ENCODE results near the gene CBLN4.

CBLN4 gene

GRCh38 chr20:56005389-56005715, at the start of gene CBLN4:
CBLN4 (minus strand) TSS chr20:56005519; CDS start chr20:56004171, 1,348 bp downstream.
- no peak for DNase-seq (ENCODE audit: low read depth)

GRCh38 chr20:56043227-56043626, 37.9 kb upstream of the CBLN4 start:
- DNase-seq (ENCODE audit: low read depth): no peak

DNA sequence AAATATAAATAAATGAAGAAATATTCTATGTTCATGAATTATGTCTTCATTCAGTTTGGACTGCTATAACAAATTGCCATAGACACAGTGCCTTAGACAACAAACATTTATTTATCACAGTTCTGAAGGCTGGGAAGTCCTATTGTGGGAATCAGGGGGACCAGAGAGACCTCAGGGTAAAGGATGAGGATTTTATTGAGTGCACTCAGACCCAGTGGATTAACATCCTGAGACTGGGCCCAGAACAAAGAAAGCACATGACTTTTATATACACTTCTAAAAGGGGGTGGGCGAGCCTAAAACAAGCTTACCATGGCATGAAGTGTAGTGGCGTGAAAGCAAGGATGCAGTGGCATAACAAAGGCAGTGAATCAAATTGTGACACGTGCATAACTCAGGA, 26.9 kb upstream of the CBLN4 start:
- no peak for DNase-seq (ENCODE audit: low read depth)

- no peak for DNase-seq (ENCODE audit: low read depth)
Measured at GRCh38 chr20:56018716-56019115, 13.4 kb upstream of the CBLN4 start.

GRCh38 chr20:56018194-56018593, 12.9 kb upstream of the CBLN4 start:
- no peak for DNase-seq (ENCODE audit: low read depth)

GRCh38 chr20:56017560-56017959, 12.2 kb upstream of the CBLN4 start:
- DNase-seq (ENCODE audit: low read depth): no peak

DNA sequence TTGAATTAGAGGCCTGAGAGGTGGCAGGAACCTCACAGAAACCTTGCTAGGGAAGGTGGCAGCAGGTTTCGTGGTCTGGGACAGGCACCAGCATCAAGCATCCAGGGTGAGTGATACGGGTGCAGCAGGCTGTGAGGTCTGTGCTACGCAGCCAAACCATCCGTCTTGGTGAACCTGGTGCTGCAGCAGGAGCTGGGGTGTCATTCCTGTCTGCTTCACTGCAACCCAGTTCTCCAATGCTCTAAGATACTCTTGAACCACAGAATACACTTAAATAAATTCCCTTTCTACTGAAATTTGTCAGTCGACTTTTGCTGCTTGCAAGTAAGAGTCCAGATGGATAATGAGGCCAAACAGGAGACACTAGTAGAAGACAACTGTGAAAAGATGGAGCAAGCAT, 9.7 kb upstream of the CBLN4 start:
- DNase-seq (ENCODE audit: low read depth): no peak

DNA sequence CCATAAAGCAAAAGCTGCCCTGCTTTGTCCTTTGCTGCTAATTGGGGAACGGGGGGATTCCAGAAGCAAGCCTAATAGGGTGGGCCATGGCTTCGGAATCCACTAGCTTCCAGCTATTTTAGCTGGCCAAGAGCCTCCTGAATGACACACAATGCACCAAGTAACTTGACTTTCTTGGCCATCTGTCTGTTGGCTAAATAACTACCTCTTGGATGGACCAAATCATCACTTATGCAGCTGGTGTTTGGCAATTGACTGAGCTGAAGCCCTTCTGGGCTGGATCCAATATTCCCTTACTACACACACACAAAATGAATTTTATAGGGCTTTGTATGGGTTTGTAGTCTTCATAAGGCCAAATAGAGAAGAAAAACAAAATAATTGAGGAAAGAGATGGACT, 8.8 kb upstream of the CBLN4 start:
- DNase-seq (ENCODE audit: low read depth): no peak

DNA sequence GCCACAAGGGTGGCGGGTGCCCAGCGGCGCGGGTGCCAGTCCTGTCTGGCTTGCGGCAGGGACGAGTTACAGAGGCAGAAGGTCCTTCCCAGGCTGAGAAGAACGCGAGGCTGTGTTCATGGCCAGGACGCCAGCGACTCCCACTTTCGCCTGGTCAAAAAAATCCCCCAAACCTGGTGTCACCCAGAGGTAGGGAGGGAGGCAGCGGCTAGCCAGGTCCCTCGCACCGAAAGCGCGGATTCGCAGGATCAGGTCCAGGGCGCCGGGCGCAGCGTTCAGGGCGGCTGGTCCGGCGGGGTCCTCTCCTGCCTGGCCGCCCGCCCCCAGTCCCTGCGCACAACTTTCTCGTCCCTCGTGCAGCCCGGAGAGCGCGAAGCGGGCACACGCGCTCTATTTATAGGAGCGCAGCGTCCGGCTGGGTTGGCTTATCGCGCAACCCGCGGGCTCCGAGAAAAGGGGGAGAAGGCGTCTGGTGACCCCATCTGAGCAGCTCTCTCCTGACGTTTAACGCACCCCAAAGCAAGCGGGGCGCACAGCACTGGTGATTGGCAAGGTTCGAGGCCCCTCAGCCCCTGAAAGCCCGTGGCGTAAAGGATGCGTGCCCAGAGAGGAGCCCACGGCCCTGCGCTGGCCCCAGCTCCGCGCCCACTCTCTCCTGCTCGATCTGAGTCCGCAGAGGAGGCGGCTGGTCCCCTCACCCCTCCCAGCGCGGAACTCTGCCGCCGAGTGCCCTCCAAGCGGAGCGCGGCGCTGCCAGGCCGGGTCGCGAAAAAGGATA, 519 bp downstream of the CBLN4 start:
- DNase-seq (ENCODE audit: low read depth): no peak

GRCh38 chr20:56004007-56004406, 1.3 kb downstream of the CBLN4 start:
- no peak for DNase-seq (ENCODE audit: low read depth)

DNA sequence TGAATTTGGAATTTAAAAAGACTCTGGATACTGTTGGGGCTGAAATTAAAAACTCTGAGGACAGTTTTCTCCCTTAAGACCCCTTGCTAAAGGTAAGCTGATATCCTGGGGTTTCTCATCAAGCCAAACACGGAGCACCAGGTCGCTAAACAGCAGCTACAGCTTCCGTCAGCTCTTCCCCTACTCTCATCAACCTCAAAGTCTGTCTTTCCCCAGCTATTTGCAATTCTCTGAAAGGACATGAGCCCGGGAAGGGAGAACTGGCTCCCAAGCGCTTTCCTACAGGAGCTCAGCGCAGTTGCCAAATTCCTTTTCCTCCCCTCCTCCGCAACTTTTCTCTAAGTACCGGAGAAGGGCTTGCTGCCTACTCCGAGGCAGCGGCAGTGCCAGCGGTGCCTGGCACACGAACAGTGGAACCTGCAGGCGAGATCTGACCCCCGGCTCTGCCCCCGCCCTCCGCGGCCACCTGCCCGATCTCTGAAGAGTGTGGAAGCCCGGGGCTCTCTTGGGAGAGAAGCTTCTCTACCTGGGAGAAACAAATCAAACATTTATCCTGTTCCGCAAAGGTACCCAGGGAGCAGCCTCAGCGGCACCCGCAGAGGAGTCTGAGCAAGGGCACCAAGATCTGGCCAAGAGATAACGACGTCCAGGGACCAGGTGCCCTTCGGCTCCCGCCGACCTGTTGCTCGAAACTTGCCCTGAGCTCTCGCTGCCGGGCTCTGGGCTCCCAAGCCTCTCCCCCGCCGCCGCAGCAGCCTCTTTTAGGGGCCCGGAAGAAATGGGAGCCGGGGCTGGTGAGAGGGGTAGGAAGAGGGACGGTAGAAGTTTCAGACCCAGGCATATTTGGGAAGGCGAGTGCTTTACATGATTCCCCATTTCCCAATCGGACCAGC, 2.2 kb downstream of the CBLN4 start:
- DNase-seq (ENCODE audit: low read depth): no peak

DNA sequence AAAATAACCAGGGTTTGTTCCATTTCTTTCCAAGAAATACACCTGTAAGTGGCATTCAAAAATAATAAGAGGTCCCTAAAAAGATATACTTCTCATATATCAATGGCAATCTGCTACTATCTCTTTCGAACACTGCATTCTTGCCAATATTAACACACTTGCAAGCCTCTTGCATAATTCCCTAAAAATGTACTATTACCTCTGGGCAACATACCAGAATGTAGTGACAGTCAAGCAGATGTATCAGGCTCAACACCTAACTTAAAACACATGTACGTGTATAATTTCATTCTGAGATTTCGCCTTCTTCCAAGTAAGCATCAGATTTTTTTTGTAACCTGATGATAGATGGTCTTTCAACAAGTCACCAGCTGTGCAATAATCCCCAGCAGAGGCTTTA, 3.4 kb downstream of the CBLN4 start:
- DNase-seq (ENCODE audit: low read depth): no peak

GRCh38 chr20:56001106-56001785, 4.1 kb downstream of the CBLN4 start:
- no peak for DNase-seq (ENCODE audit: low read depth)

- no peak for DNase-seq (ENCODE audit: low read depth)
Measured at GRCh38 chr20:55978550-55978949, 26.8 kb downstream of the CBLN4 start.

- DNase-seq (ENCODE audit: low read depth): no peak
Measured at GRCh38 chr20:55977690-55978459, 27.4 kb downstream of the CBLN4 start.

DNA sequence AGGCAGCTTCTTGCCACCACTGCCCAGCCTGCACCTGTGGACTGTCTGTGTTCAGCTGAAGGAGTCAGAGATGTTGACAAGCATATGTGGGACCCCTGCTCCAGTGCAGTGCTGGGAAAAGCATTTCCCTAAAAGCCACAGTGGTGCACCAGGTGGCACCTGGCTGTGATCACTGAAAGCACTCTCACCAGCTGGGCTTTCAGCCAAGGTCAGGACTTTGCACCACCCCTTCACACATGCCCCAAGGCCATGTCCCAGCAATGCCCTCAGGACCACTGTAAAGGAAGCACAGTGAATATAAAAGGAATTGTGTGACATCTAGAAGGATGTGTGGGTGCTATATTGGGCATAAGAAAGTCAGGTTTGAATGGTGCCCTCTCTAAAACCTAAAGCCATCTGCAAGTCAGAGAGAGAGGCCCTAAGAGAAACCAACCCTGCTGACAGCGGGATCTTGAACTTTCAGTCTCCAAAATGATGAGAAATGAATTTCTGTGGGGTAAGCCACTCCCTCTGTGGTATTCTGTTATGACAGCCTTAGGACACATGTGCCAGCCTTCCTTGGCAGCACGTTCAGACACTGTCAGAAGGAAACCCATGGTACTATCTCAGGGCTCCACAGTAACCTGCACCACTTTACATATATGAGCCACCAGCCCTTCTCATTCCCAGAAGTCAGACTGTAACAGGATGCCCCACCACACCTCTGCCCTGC, 30.7 kb downstream of the CBLN4 start:
- no peak for DNase-seq (ENCODE audit: low read depth)

DNA sequence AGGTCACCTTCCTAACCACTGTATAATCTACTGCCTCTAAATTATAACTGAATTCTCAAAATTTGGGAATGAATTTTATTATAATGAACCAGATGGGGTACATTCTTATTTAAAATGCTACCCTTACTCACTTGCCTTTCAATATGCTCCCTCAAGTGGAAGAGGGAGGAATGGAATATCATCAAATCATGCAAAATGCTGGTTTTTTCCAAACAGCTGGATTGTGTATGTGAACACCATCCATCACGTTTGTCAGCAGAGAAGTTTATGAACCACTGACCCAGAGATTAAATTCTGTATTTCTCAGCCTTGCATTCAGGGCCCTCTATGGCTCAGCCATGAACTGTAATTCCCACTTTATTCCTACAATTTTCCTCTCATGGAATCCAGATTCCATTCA, 40.5 kb downstream of the CBLN4 start:
- no peak for DNase-seq (ENCODE audit: low read depth)

DNA sequence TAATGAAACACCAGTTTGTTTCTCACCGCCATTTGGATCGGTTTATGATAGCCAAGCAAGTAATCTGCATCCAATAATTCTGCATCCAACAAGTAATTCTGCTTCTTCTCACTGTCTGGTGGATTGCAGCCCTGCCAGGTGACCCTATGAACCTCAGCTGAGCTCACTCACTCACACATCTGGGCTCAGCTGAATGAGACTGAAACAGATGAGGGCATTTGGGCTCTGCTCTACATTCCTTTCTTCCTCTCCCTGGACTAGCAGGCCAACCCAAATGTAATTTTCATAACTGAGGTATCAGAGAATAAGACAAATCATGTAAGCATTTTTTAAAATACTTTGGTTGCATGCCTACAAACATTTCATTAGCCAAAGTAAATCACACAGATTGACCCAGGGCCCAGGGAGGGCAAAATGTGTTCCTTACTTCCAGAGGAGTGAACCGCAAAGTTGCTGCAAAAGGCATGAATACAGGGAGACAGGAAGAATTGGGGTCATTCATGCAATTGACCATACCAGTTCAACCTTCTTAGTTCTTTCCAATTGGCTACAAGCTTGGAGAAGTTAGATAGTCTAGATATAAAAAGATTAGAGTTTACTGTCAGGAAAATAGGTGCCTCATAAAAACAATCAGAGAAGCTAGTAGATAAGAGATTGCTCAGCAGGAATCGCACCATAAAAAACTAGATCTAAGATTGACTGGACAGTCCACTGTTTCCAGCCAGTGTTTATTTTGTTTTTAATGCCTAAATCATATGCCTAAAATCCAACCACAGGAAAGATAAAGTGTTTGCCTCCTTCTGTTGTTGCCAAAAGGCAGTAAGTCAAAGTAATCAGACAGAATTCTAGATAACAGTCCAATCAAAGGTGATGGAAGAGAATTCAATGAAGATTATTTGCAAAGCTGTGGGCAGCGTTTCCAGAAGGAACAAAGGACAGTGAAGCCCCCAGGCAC, 43.7 kb downstream of the CBLN4 start:
- DNase-seq (ENCODE audit: low read depth): no peak

- no peak for DNase-seq (ENCODE audit: low read depth)
Measured at GRCh38 chr20:55953201-55953600, 52.1 kb downstream of the CBLN4 start.

DNA sequence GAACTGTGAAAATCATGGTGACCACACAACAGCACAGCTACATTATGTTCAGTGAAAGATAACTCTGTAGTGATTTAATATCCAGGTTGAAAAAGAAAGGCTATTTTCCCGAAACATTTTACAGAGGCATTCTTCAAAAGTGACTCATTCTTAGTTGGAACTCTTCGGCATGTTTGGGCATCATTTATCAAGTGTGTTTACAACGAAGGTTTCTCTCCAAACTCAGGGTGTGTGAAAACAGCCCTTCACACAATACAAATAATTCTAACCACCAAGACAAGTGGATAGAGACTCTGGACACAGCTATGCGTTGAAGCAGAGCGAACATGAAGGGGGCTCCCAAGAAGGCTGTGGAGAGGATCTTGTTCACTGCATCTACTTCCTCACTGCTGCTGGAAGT, 57.6 kb downstream of the CBLN4 start:
- no peak for DNase-seq (ENCODE audit: low read depth)

Measured in GM04503 (cell line).